ENCODE results near the gene SIGLEC11. TPM values are rescaled to one million over a fixed set of nuclear protein-coding genes. Genes with fewer than 3 reads are reported as not detected.
A peak's percentile ranks its signal among the peaks of the same experiment; 100 is the strongest.

The SIGLEC11 gene
- total RNA-seq, 2 donors from 2014 or later, result not detected

GRCh38 chr19:49929121-49929610 lies 31.8 kb downstream of the SIGLEC11 start, which contains the start of the genes ATF5 and NUP62:
Gene ATF5 (plus strand): TSS chr19:49929205. CDS start chr19:49930851, 1,646 bp downstream.
Gene NUP62 (minus strand): TSS chr19:49929504. CDS start chr19:49909807, 19,697 bp downstream.
- Histone ChIP-seq H3K9me3 (ENCODE audit: control insufficient read depth, low read length) (no peaks in the 10 kb centered on the region), H3K4me1 (ENCODE audit: control insufficient read depth, insufficient read depth, low read length) (peaks cover 7% of the 10 kb centered on the region), H3K9ac (ENCODE audit: extremely low read depth, low read length, poor library complexity, severe bottlenecking) (peak within 1 kb of the TSS; percentile 95), H3K27me3 (ENCODE audit: control insufficient read depth, insufficient read depth, low read length, poor library complexity, severe bottlenecking) (no peaks in the 10 kb centered on the region), H3K4me3 (ENCODE audit: low read length) (peak within 1 kb of the TSS; percentile 100), H3K36me3 (ENCODE audit: control insufficient read depth, insufficient read depth, low read length) (peaks cover 56% of the 10 kb centered on the region), H3K27ac (ENCODE audit: low read depth, low read length) (peak within 1 kb of the TSS; percentile 96)
- 0% methylated on average over 20 to 48 of the region's 48 CpGs for WGBS, 2 experiments (ENCODE audit: insufficient coverage in 1 of 2, insufficient read length in 1 of 2)
- H3K4me3 Mint-ChIP-seq, result peak within 1 kb of the TSS; percentile 83
- no peaks in the 10 kb centered on the region for H3K9me3 Mint-ChIP-seq
- no peak for TF ChIP-seq CTCF (conservative IDR thresholded peaks at IDR 0.05)
- peaks cover 10% of the 10 kb centered on the region for H3K4me1 Mint-ChIP-seq
- peaks cover 53% of the 10 kb centered on the region for H3K36me3 Mint-ChIP-seq (ENCODE audit: low read depth)
- DNase-seq, result peak; percentile 92
- H3K27ac Mint-ChIP-seq, result peak within 1 kb of the TSS; percentile 99
- no peaks in the 10 kb centered on the region for H3K27me3 Mint-ChIP-seq (ENCODE audit: insufficient read depth)

- Histone ChIP-seq H3K9ac (ENCODE audit: extremely low read depth, low read length, poor library complexity, severe bottlenecking) (no peak overlapping the region), H3K27ac (ENCODE audit: low read depth, low read length) (no peak overlapping the region), H3K9me3 (ENCODE audit: control insufficient read depth, low read length) (no peaks in the 10 kb centered on the region), H3K36me3 (ENCODE audit: control insufficient read depth, insufficient read depth, low read length) (peaks cover 70% of the 10 kb centered on the region), H3K27me3 (ENCODE audit: control insufficient read depth, insufficient read depth, low read length, poor library complexity, severe bottlenecking) (no peaks in the 10 kb centered on the region), H3K4me3 (ENCODE audit: low read length) (peak overlapping the region; percentile 100), H3K4me1 (ENCODE audit: control insufficient read depth, insufficient read depth, low read length) (peaks cover 7% of the 10 kb centered on the region)
- Mint-ChIP-seq H3K27ac (no peak overlapping the region), H3K36me3 (ENCODE audit: low read depth) (peaks cover 59% of the 10 kb centered on the region), H3K4me3 (peak overlapping the region; percentile 83), H3K4me1 (peaks cover 10% of the 10 kb centered on the region), H3K9me3 (no peaks in the 10 kb centered on the region), H3K27me3 (ENCODE audit: insufficient read depth) (no peaks in the 10 kb centered on the region)
- DNase-seq, result no peak
- 95 to 96% methylated on average over 12 to 14 of the region's 14 CpGs for WGBS, 2 experiments (ENCODE audit: insufficient coverage in 1 of 2, insufficient read length in 1 of 2)
- TF ChIP-seq CTCF (conservative IDR thresholded peaks at IDR 0.05), result no peak
Observed at GRCh38 chr19:49927526-49928264, 33.3 kb downstream of the SIGLEC11 start.

GRCh38 chr19:49926515-49926914 lies 34.5 kb downstream of the SIGLEC11 start:
- H3K9me3 Mint-ChIP-seq, result no peaks in the 10 kb centered on the region
- H3K27ac Mint-ChIP-seq, result no peak overlapping the region
- peaks cover 7% of the 10 kb centered on the region for H3K4me1 ChIP-seq (ENCODE audit: control insufficient read depth, insufficient read depth, low read length)
- DNase-seq, result peak; percentile 28
- peaks cover 62% of the 10 kb centered on the region for H3K36me3 Mint-ChIP-seq (ENCODE audit: low read depth)
- no peak overlapping the region for H3K27ac ChIP-seq (ENCODE audit: low read depth, low read length)
- no peak overlapping the region for H3K4me3 ChIP-seq (ENCODE audit: low read length)
- peaks cover 69% of the 10 kb centered on the region for H3K36me3 ChIP-seq (ENCODE audit: control insufficient read depth, insufficient read depth, low read length)
- H3K27me3 Mint-ChIP-seq (ENCODE audit: insufficient read depth), result no peaks in the 10 kb centered on the region
- no peak overlapping the region for H3K9ac ChIP-seq (ENCODE audit: extremely low read depth, low read length, poor library complexity, severe bottlenecking)
- 96 to 100% methylated on average over 1 to 10 of the region's 10 CpGs for WGBS, 2 experiments (ENCODE audit: insufficient coverage in 1 of 2, insufficient read length in 1 of 2)
- no peak overlapping the region for H3K4me3 Mint-ChIP-seq
- H3K9me3 ChIP-seq (ENCODE audit: control insufficient read depth, low read length), result no peaks in the 10 kb centered on the region
- TF ChIP-seq CTCF (conservative IDR thresholded peaks at IDR 0.05), result no peak
- peaks cover 16% of the 10 kb centered on the region for H3K4me1 Mint-ChIP-seq
- no peaks in the 10 kb centered on the region for H3K27me3 ChIP-seq (ENCODE audit: control insufficient read depth, insufficient read depth, low read length, poor library complexity, severe bottlenecking)
